Measurements from ENCODE around the gene RNF150. TPM values are rescaled to one million over a fixed set of nuclear protein-coding genes. Genes with fewer than 3 reads are reported as not detected.

Gene RNF150
- total and polyA plus RNA-seq, 4 experiments from 2014 or later, result not detected

GRCh38 chr4:140862177-140862442, 271.2 kb downstream of the RNF150 start:
- no peaks in the 10 kb centered on the region for H3K36me3 ChIP-seq (ENCODE audit: insufficient read depth, low read length)
- Mint-ChIP-seq H3K9me3 (no peaks in the 10 kb centered on the region), H3K27ac (no peak overlapping the region), H3K4me3 (no peak overlapping the region), H3K36me3 (no peaks in the 10 kb centered on the region), H3K4me1 (peaks cover 6 to 11% (median 9%) of the 10 kb centered on the region in 4 donors), H3K27me3 (peaks cover 12% of the 10 kb centered on the region in 2 donors)
- H3K27me3 ChIP-seq (ENCODE audit: insufficient read depth, low read length), result no peaks in the 10 kb centered on the region
- H3K4me1 ChIP-seq (ENCODE audit: insufficient read depth, low read length), result no peaks in the 10 kb centered on the region
- H3K27ac ChIP-seq (ENCODE audit: low read depth, low read length), result no peak overlapping the region
- no peaks in the 10 kb centered on the region for H3K9me3 ChIP-seq (ENCODE audit: control insufficient read depth in 1 of 2, low read length in 2 of 2)
- ChIA-PET POLR2A (ENCODE audit: partially characterized antibody) (no interaction called here), CTCF (ENCODE audit: partially characterized antibody) (interaction anchor here (0.8 to 1.2 kb wide), 3 partner anchors 9 to 26 kb away, joined by 3 to 6 read pairs (median 4); no protein-coding TSS in a partner anchor)
- DNase-seq, result no peak
- intact Hi-C loops (cut with micrococcal nuclease), result loop anchor here (5.0 kb wide), 1 partner anchor 270 kb away; the partner anchor contains the start of gene RNF150
- H3K4me3 ChIP-seq (ENCODE audit: low read length in 2 of 2), result no peak overlapping the region

- peaks cover 12 to 15% of the 10 kb centered on the region in 2 donors for H3K27me3 Mint-ChIP-seq
- H3K36me3 Mint-ChIP-seq, result no peaks in the 10 kb centered on the region
Observed at GRCh38 chr4:140861359-140862176, 271.7 kb downstream of the RNF150 start.

GRCh38 chr4:140858897-140859296, 274.4 kb downstream of the RNF150 start:
- H3K36me3 ChIP-seq (ENCODE audit: insufficient read depth, low read length), result no peaks in the 10 kb centered on the region
- intact Hi-C loops (cut with micrococcal nuclease), result no loop called here
- peaks cover 6 to 11% (median 9%) of the 10 kb centered on the region in 4 donors for H3K4me1 Mint-ChIP-seq
- H3K27ac ChIP-seq (ENCODE audit: low read depth, low read length), result no peak overlapping the region
- H3K4me3 ChIP-seq (ENCODE audit: low read length in 2 of 2), result no peak overlapping the region
- DNase-seq, result no peak
- no peaks in the 10 kb centered on the region for H3K27me3 ChIP-seq (ENCODE audit: insufficient read depth, low read length)
- H3K4me1 ChIP-seq (ENCODE audit: insufficient read depth, low read length), result no peaks in the 10 kb centered on the region
- H3K4me3 Mint-ChIP-seq, result no peak overlapping the region
- no peak overlapping the region for H3K27ac Mint-ChIP-seq
- H3K27me3 Mint-ChIP-seq, result peaks cover 8 to 13% of the 10 kb centered on the region in 2 donors
- ChIA-PET POLR2A (ENCODE audit: partially characterized antibody) (no interaction called here), CTCF (ENCODE audit: partially characterized antibody) (interaction anchor here (0.9 kb wide), 1 partner anchor 11 kb away, joined by 3 read pairs; no protein-coding TSS in a partner anchor)
- no peaks in the 10 kb centered on the region for H3K36me3 Mint-ChIP-seq
- no peaks in the 10 kb centered on the region for H3K9me3 Mint-ChIP-seq
- no peaks in the 10 kb centered on the region for H3K9me3 ChIP-seq (ENCODE audit: control insufficient read depth in 1 of 2, low read length in 2 of 2)

More at GRCh38 chr4:140861359-140862176, 271.7 kb downstream of the RNF150 start:
- Histone ChIP-seq H3K27me3 (ENCODE audit: insufficient read depth, low read length) (no peaks in the 10 kb centered on the region), H3K36me3 (ENCODE audit: insufficient read depth, low read length) (no peaks in the 10 kb centered on the region), H3K9me3 (ENCODE audit: control insufficient read depth in 1 of 2, low read length in 2 of 2) (no peaks in the 10 kb centered on the region), H3K4me1 (ENCODE audit: insufficient read depth, low read length) (no peaks in the 10 kb centered on the region), H3K4me3 (ENCODE audit: low read length in 2 of 2) (no peak overlapping the region), H3K27ac (ENCODE audit: low read depth, low read length) (no peak overlapping the region)
- H3K4me1 Mint-ChIP-seq, result peaks cover 6 to 11% (median 9%) of the 10 kb centered on the region in 4 donors
- POLR2A ChIA-PET (ENCODE audit: partially characterized antibody), result no interaction called here
- CTCF ChIA-PET (ENCODE audit: partially characterized antibody), result interaction anchor here (0.7 to 1.2 kb wide), 4 partner anchors 10 to 26 kb away, joined by 3 to 6 read pairs (median 3); no protein-coding TSS in a partner anchor
- H3K27ac Mint-ChIP-seq, result no peak overlapping the region
- no peak overlapping the region for H3K4me3 Mint-ChIP-seq
- intact Hi-C loops (cut with micrococcal nuclease), result loop anchor here (5.0 kb wide), 1 partner anchor 271 kb away; the partner anchor contains the start of gene RNF150
- peak in 4 of 5 donors; percentile 29 to 37 (median 34) for DNase-seq
- H3K9me3 Mint-ChIP-seq, result no peaks in the 10 kb centered on the region

GRCh38 chr4:140857111-140857510, 276.2 kb downstream of the RNF150 start:
- H3K27ac ChIP-seq (ENCODE audit: low read depth, low read length), result no peak overlapping the region
- Mint-ChIP-seq H3K4me3 (no peak overlapping the region), H3K9me3 (no peaks in the 10 kb centered on the region), H3K36me3 (no peaks in the 10 kb centered on the region), H3K27ac (no peak overlapping the region), H3K27me3 (peaks cover 6 to 17% of the 10 kb centered on the region in 2 donors), H3K4me1 (peaks cover 0 to 2% (median under 1%) of the 10 kb centered on the region in 4 donors)
- intact Hi-C loops (cut with micrococcal nuclease), result no loop called here
- H3K27me3 ChIP-seq (ENCODE audit: insufficient read depth, low read length), result no peaks in the 10 kb centered on the region
- ChIA-PET CTCF (ENCODE audit: partially characterized antibody) (interaction anchor here (1.0 to 1.4 kb wide), 3 partner anchors 9 to 12 kb away, joined by 3 to 4 read pairs (median 3); no protein-coding TSS in a partner anchor), POLR2A (ENCODE audit: partially characterized antibody) (no interaction called here)
- H3K4me3 ChIP-seq (ENCODE audit: low read length in 2 of 2), result no peak overlapping the region
- no peak for DNase-seq
- H3K4me1 ChIP-seq (ENCODE audit: insufficient read depth, low read length), result no peaks in the 10 kb centered on the region
- H3K36me3 ChIP-seq (ENCODE audit: insufficient read depth, low read length), result no peaks in the 10 kb centered on the region
- H3K9me3 ChIP-seq (ENCODE audit: control insufficient read depth in 1 of 2, low read length in 2 of 2), result no peaks in the 10 kb centered on the region

GRCh38 chr4:140856621-140857062, 276.6 kb downstream of the RNF150 start:
- peaks cover 4 to 19% of the 10 kb centered on the region in 2 donors for H3K27me3 Mint-ChIP-seq
- no peak overlapping the region for H3K27ac Mint-ChIP-seq
- DNase-seq, result no peak
- H3K27me3 ChIP-seq (ENCODE audit: insufficient read depth, low read length), result no peaks in the 10 kb centered on the region
- no peaks in the 10 kb centered on the region for H3K4me1 ChIP-seq (ENCODE audit: insufficient read depth, low read length)
- intact Hi-C loops (cut with micrococcal nuclease), result no loop called here
- POLR2A ChIA-PET (ENCODE audit: partially characterized antibody), result no interaction called here
- H3K36me3 Mint-ChIP-seq, result no peaks in the 10 kb centered on the region
- no peaks in the 10 kb centered on the region for H3K9me3 ChIP-seq (ENCODE audit: control insufficient read depth in 1 of 2, low read length in 2 of 2)
- CTCF ChIA-PET (ENCODE audit: partially characterized antibody), result interaction anchor here (1.2 to 1.4 kb wide), 2 partner anchors 9 to 497 kb away, joined by 3 read pairs; no protein-coding TSS in a partner anchor
- H3K9me3 Mint-ChIP-seq, result peaks cover 0 to 2% (median 0%) of the 10 kb centered on the region in 8 donors
- no peak overlapping the region for H3K4me3 ChIP-seq (ENCODE audit: low read length in 2 of 2)
- no peaks in the 10 kb centered on the region for H3K36me3 ChIP-seq (ENCODE audit: insufficient read depth, low read length)
- no peak overlapping the region for H3K4me3 Mint-ChIP-seq
- H3K4me1 Mint-ChIP-seq, result peaks cover 0 to 2% (median 0%) of the 10 kb centered on the region in 4 donors
- no peak overlapping the region for H3K27ac ChIP-seq (ENCODE audit: low read depth, low read length)

- intact Hi-C loops (cut with micrococcal nuclease), result loop anchor here (5.0 kb wide), 1 partner anchor 1252 kb away; no protein-coding TSS in a partner anchor
- H3K27me3 Mint-ChIP-seq, result peaks cover 2 to 28% of the 10 kb centered on the region in 2 donors
- H3K4me3 Mint-ChIP-seq, result no peak overlapping the region
- no peak for DNase-seq
- Histone ChIP-seq H3K9me3 (ENCODE audit: control insufficient read depth in 1 of 2, low read length in 2 of 2) (no peaks in the 10 kb centered on the region), H3K4me1 (ENCODE audit: insufficient read depth, low read length) (no peaks in the 10 kb centered on the region), H3K27ac (ENCODE audit: low read depth, low read length) (no peak overlapping the region), H3K4me3 (ENCODE audit: low read length in 2 of 2) (no peak overlapping the region), H3K36me3 (ENCODE audit: insufficient read depth, low read length) (no peaks in the 10 kb centered on the region), H3K27me3 (ENCODE audit: insufficient read depth, low read length) (no peaks in the 10 kb centered on the region)
- ChIA-PET CTCF (ENCODE audit: partially characterized antibody) (no interaction called here), POLR2A (ENCODE audit: partially characterized antibody) (no interaction called here)
- H3K4me1 Mint-ChIP-seq, result no peaks in the 10 kb centered on the region
- no peak overlapping the region for H3K27ac Mint-ChIP-seq
- H3K36me3 Mint-ChIP-seq, result no peaks in the 10 kb centered on the region
- H3K9me3 Mint-ChIP-seq, result peaks cover 0 to 3% (median 0%) of the 10 kb centered on the region in 8 donors
Observed at GRCh38 chr4:140854168-140854567, 279.1 kb downstream of the RNF150 start.

GRCh38 chr4:140851804-140852203, 281.5 kb downstream of the RNF150 start:
- ChIA-PET POLR2A (ENCODE audit: partially characterized antibody) (no interaction called here), CTCF (ENCODE audit: partially characterized antibody) (no interaction called here)
- Histone ChIP-seq H3K9me3 (ENCODE audit: control insufficient read depth in 1 of 2, low read length in 2 of 2) (no peaks in the 10 kb centered on the region), H3K27me3 (ENCODE audit: insufficient read depth, low read length) (no peaks in the 10 kb centered on the region), H3K4me3 (ENCODE audit: low read length in 2 of 2) (no peak overlapping the region), H3K27ac (ENCODE audit: low read depth, low read length) (no peak overlapping the region), H3K36me3 (ENCODE audit: insufficient read depth, low read length) (no peaks in the 10 kb centered on the region), H3K4me1 (ENCODE audit: insufficient read depth, low read length) (no peaks in the 10 kb centered on the region)
- Mint-ChIP-seq H3K27ac (no peak overlapping the region), H3K9me3 (peaks cover 0 to 5% (median 0%) of the 10 kb centered on the region in 8 donors), H3K27me3 (peaks cover 7 to 24% of the 10 kb centered on the region in 2 donors), H3K36me3 (no peaks in the 10 kb centered on the region), H3K4me1 (no peaks in the 10 kb centered on the region), H3K4me3 (no peak overlapping the region)
- intact Hi-C loops (cut with micrococcal nuclease), result loop anchor here (2.0 to 5.0 kb wide), 2 partner anchors 491 to 1250 kb away; no protein-coding TSS in a partner anchor
- no peak for DNase-seq
